ENCODE measurements around the gene LTBP3.

GRCh38 chr11:65569164-65569972 lies 11.2 kb upstream of the LTBP3 start:
- TF ChIP-seq, protein P1, sequence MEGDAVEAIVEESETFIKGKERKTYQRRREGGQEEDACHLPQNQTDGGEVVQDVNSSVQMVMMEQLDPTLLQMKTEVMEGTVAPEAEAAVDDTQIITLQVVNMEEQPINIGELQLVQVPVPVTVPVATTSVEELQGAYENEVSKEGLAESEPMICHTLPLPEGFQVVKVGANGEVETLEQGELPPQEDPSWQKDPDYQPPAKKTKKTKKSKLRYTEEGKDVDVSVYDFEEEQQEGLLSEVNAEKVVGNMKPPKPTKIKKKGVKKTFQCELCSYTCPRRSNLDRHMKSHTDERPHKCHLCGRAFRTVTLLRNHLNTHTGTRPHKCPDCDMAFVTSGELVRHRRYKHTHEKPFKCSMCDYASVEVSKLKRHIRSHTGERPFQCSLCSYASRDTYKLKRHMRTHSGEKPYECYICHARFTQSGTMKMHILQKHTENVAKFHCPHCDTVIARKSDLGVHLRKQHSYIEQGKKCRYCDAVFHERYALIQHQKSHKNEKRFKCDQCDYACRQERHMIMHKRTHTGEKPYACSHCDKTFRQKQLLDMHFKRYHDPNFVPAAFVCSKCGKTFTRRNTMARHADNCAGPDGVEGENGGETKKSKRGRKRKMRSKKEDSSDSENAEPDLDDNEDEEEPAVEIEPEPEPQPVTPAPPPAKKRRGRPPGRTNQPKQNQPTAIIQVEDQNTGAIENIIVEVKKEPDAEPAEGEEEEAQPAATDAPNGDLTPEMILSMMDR (IDR thresholded peaks at IDR 0.05) = no peak
- TF ChIP-seq POLR2A (IDR thresholded peaks at IDR 0.05) = no peak
